Adrenal gland (tissue), 12 donors: ENCODE results near the gene EXOC4. TPM values are rescaled to one million over a fixed set of nuclear protein-coding genes. Genes with fewer than 3 reads are reported as not detected.

Experiments used
- DNase-seq, 7 donors: peaks; one replicate each; pipeline ENCODE4 v3.0.0-alpha.2; 2019 to 2020
- H3K27ac ChIP-seq, 5 donors: fragments of 200-600 bp; sonication (generic) in 4 of 5; 1 replicate in 3 of 5; 2 replicates in 2 of 5; pipeline versions ENCODE4 v1.5.1 to v1.8.0; 2016 to 2020; ENCODE audit warnings: mild to moderate bottlenecking in 1 of 5
- H3K27me3 ChIP-seq: fragments of 200-600 bp; 2 replicates; pipeline ENCODE4 v1.8.0; 2021
- H3K36me3 ChIP-seq, 2 donors: fragments of 200-600 bp; replicated peaks in 1 of 2; 1 replicate in 1 of 2; 2 replicates in 1 of 2; pipeline versions ENCODE4 v1.5.1 to v1.8.0; 2018 to 2022
- H3K4me1 ChIP-seq, 2 donors: fragments of 200-600 bp; replicated peaks in 1 of 2; 1 replicate in 1 of 2; 2 replicates in 1 of 2; pipeline versions ENCODE4 v1.5.1 to v1.8.0; 2018 to 2021
- H3K4me3 ChIP-seq, 4 donors: fragments of 200-600 bp; sonication (generic) in 3 of 4; one replicate each; pipeline ENCODE4 v1.5.1; 2016 to 2018
- H3K9me3 ChIP-seq, 3 donors: fragments of 200-600 bp; sonication (generic) in 1 of 3; replicated peaks in 1 of 3; 1 replicate in 2 of 3; 2 replicates in 1 of 3; pipeline versions ENCODE4 v1.5.1 to v1.8.0; 2016 to 2021
- CTCF ChIP-seq, 6 experiments: fragments of 450-650 bp in 4 of 6; fragments of 200-600 bp in 2 of 6; sonication (generic) in 1 of 6; IDR thresholded peaks; 1 replicate in 5 of 6; 2 replicates in 1 of 6; pipeline versions ENCODE4 v1.5.1 to v1.8.0; 2016 to 2021; ENCODE audit warnings: antibody characterized with exemption in 6 of 6, mild to moderate bottlenecking in 2 of 6, moderate library complexity in 1 of 6
- POLR2A ChIP-seq, 2 donors: fragments of 450-650 bp; IDR thresholded peaks; one replicate each; pipeline ENCODE4 v1.6.1; 2017; ENCODE audit warnings: antibody characterized with exemption in 2 of 2, mild to moderate bottlenecking in 2 of 2, moderate library complexity in 1 of 2
- WGBS, 4 donors: extraction: QIAGEN DNeasy Blood & Tissue Kit in 2 of 4; methylation state at CpG; one replicate each; pipeline versions ENCODE4 v1.1.5 to v1.1.7; 2013 to 2017; 5-methylcytosine and 5-hydroxymethylcytosine counted together
- intact Hi-C, 2 donors: fragments of 100-400 bp; cut with DNase I; formaldehyde crosslinking; loops; one replicate each; pipeline versions ENCODE4 v1.14.1 to v1.15.0; 2022 to 2023
- polyA plus RNA-seq, 3 donors: library from polyadenylated mRNA; stranded (reverse); fragments of 200-250 nt in 2 of 3; fragments of 350-450 nt in 1 of 3; fragmentation: Illumina TruSeq in 1 of 3; extraction: RNeasy Lipid Tissue Mini Kit (QIAGEN cat#74804) in 1 of 3; gene quantifications; one replicate each; pipeline ENCODE4 v1.2.3, GENCODE V29; 2013 to 2014
- total RNA-seq, 9 donors: library from RNA; depleted of rRNA in 4 of 9; stranded (reverse); fragments of >200 nt in 4 of 9; fragments of 120-200 nt in 1 of 9; fragmentation: NEBNext Ultra II Directional in 1 of 9; extraction: Animal tissue kit (Norgen Biotek cat#: 25700) in 1 of 9; gene quantifications; one replicate each; pipeline versions ENCODE4 v1.1.0 to v1.2.4, GENCODE V29; 2013 to 2023
- donor health status: healthy with polysubstance abuse.
- donor health status: Bipolar disorder and iron deficiency.
- donor health status: DM: yes; HTN: yes; CAD: no.
- donor health status: DM: no; HTN: no; CAD: no.
- donor health status: DM: no; HTN: no; CAD: no.
- donor health status: DM: yes; HTN: yes; CAD: no.

The EXOC4 gene
- total and polyA plus RNA-seq, 12 donors, result 12.5 to 93.8 (median 67.4) TPM

GRCh38 chr7:133299676-133300075, 46.8 kb downstream of the EXOC4 start:
- DNase-seq, result no peak
- Histone ChIP-seq H3K27ac (no peak overlapping the region), H3K9me3 (no peaks in the 10 kb centered on the region), H3K36me3 (no peaks in the 10 kb centered on the region), H3K27me3 (no peaks in the 10 kb centered on the region), H3K4me3 (no peak overlapping the region), H3K4me1 (peaks cover 0 to 9% of the 10 kb centered on the region in 2 donors)
- intact Hi-C loops, result no loop called here
- WGBS, 4 donors, result 89 to 97% (median 95%) methylated on average over 1 of the region's 1 CpG
- no peak for TF ChIP-seq CTCF (IDR thresholded peaks at IDR 0.05)
- no peak for TF ChIP-seq POLR2A (IDR thresholded peaks at IDR 0.05)

- Histone ChIP-seq H3K27me3 (no peaks in the 10 kb centered on the region), H3K9me3 (no peaks in the 10 kb centered on the region), H3K27ac (no peak overlapping the region), H3K36me3 (no peaks in the 10 kb centered on the region), H3K4me1 (peaks cover 0 to 9% of the 10 kb centered on the region in 2 donors), H3K4me3 (no peak overlapping the region)
- TF ChIP-seq CTCF (IDR thresholded peaks at IDR 0.05) (no peak), POLR2A (IDR thresholded peaks at IDR 0.05) (no peak)
- no peak for DNase-seq
- intact Hi-C loops, result no loop called here
- 92 to 100% (median 95%) methylated on average over 2 of the region's 2 CpGs for WGBS, 4 donors
Measured at GRCh38 chr7:133300088-133300487, 47.2 kb downstream of the EXOC4 start.

- Histone ChIP-seq H3K27ac (no peak overlapping the region), H3K4me3 (no peak overlapping the region), H3K9me3 (no peaks in the 10 kb centered on the region), H3K36me3 (peaks cover 0 to 3% of the 10 kb centered on the region in 2 donors), H3K27me3 (no peaks in the 10 kb centered on the region), H3K4me1 (peaks cover 0 to 9% of the 10 kb centered on the region in 2 donors)
- no peak for DNase-seq
- TF ChIP-seq CTCF (IDR thresholded peaks at IDR 0.05), result no peak
- TF ChIP-seq POLR2A (IDR thresholded peaks at IDR 0.05), result no peak
- intact Hi-C loops, result no loop called here
- 72 to 84% (median 78%) methylated on average over 5 of the region's 5 CpGs for WGBS, 4 donors
Measured at GRCh38 chr7:133300811-133301210, 47.9 kb downstream of the EXOC4 start.

- Histone ChIP-seq H3K4me1 (peaks cover 0 to 9% of the 10 kb centered on the region in 2 donors), H3K27me3 (no peaks in the 10 kb centered on the region), H3K9me3 (no peaks in the 10 kb centered on the region), H3K36me3 (peaks cover 0 to 9% of the 10 kb centered on the region in 2 donors), H3K27ac (no peak overlapping the region), H3K4me3 (no peak overlapping the region)
- intact Hi-C loops, result no loop called here
- no peak for DNase-seq
- no peak for TF ChIP-seq CTCF (IDR thresholded peaks at IDR 0.05)
- no peak for TF ChIP-seq POLR2A (IDR thresholded peaks at IDR 0.05)
- 29 to 46% (median 33%) methylated on average over 2 of the region's 2 CpGs for whole genome bisulfite sequencing, 4 donors
Measured at GRCh38 chr7:133301444-133301843, 48.6 kb downstream of the EXOC4 start.
